Measurements from ENCODE around the gene IKBKG.

The IKBKG gene

GRCh38 chrX:154515966-154516655 is 31.3 kb upstream of the IKBKG start, which contains the start of gene FAM3A:
FAM3A (minus strand) TSS chrX:154516232; CDS start chrX:154515772, 460 bp downstream.
- Mint-ChIP-seq H3K27ac (peak within 1 kb of the TSS; percentile 94), H3K27me3 (no peaks in the 10 kb centered on the region), H3K9me3 (no peaks in the 10 kb centered on the region), H3K36me3 (peaks cover 4 to 13% of the 10 kb centered on the region in 2 donors), H3K4me3 (peak within 1 kb of the TSS; percentile 87 to 95), H3K4me1 (peaks cover 11 to 22% of the 10 kb centered on the region in 2 donors)
- ATAC-seq (replicated peaks) (peak; percentile 90 to 95), DNase-seq (peak; percentile 83)

- peak overlapping the region; percentile 88 for H3K27ac Mint-ChIP-seq
- H3K4me3 Mint-ChIP-seq, result peak overlapping the region; percentile 83 to 95
- ATAC-seq (replicated peaks) (peak in 1 of 2 donors; percentile 6), DNase-seq (no peak)
- no peaks in the 10 kb centered on the region for H3K9me3 Mint-ChIP-seq
- peaks cover 11 to 17% of the 10 kb centered on the region in 2 donors for H3K4me1 Mint-ChIP-seq
- H3K36me3 Mint-ChIP-seq, result peaks cover 2 to 12% of the 10 kb centered on the region in 2 donors
- H3K27me3 Mint-ChIP-seq, result no peaks in the 10 kb centered on the region
Observed at GRCh38 chrX:154516656-154517100, 30.7 kb upstream of the IKBKG start.

- no peak for ATAC-seq (replicated peaks)
- Mint-ChIP-seq H3K36me3 (peaks cover 2 to 12% of the 10 kb centered on the region in 2 donors), H3K4me1 (peaks cover 11 to 16% of the 10 kb centered on the region in 2 donors), H3K4me3 (peak overlapping the region in 1 of 2 donors; percentile 54), H3K9me3 (no peaks in the 10 kb centered on the region), H3K27ac (no peak overlapping the region), H3K27me3 (no peaks in the 10 kb centered on the region)
- no peak for DNase-seq
Observed at GRCh38 chrX:154517101-154517781, 30.2 kb upstream of the IKBKG start.

- peaks cover 4 to 7% of the 10 kb centered on the region in 2 donors for H3K4me1 Mint-ChIP-seq
- no peak for ATAC-seq (replicated peaks)
Observed at GRCh38 chrX:154519389-154519788, 28.0 kb upstream of the IKBKG start.

GRCh38 chrX:154525606-154526490 is 21.6 kb upstream of the IKBKG start:
- DNase-seq (no peak), ATAC-seq (replicated peaks) (no peak)
- Mint-ChIP-seq H3K4me3 (no peak overlapping the region), H3K9me3 (no peaks in the 10 kb centered on the region), H3K36me3 (peaks cover 6 to 9% of the 10 kb centered on the region in 2 donors), H3K27me3 (no peaks in the 10 kb centered on the region), H3K4me1 (peaks cover 6 to 10% of the 10 kb centered on the region in 2 donors), H3K27ac (peak overlapping the region; percentile 56)

More at GRCh38 chrX:154519389-154519788, 28.0 kb upstream of the IKBKG start:
- H3K36me3 Mint-ChIP-seq, result peaks cover 0 to 5% of the 10 kb centered on the region in 2 donors
- H3K27me3 Mint-ChIP-seq, result no peaks in the 10 kb centered on the region
- no peak for DNase-seq
- no peaks in the 10 kb centered on the region for H3K9me3 Mint-ChIP-seq
- no peak overlapping the region for H3K27ac Mint-ChIP-seq
- H3K4me3 Mint-ChIP-seq, result no peak overlapping the region

- DNase-seq (no peak), ATAC-seq (replicated peaks) (peak; percentile 86 to 92)
- Mint-ChIP-seq H3K27ac (peak overlapping the region; percentile 75), H3K4me3 (peak overlapping the region; percentile 67 to 75), H3K9me3 (no peaks in the 10 kb centered on the region), H3K36me3 (peaks cover 12 to 14% of the 10 kb centered on the region in 2 donors), H3K4me1 (peaks cover 6 to 10% of the 10 kb centered on the region in 2 donors), H3K27me3 (no peaks in the 10 kb centered on the region)
Observed at GRCh38 chrX:154526901-154527675, 20.3 kb upstream of the IKBKG start.

- Mint-ChIP-seq H3K36me3 (peaks cover 15 to 17% of the 10 kb centered on the region in 2 donors), H3K27ac (no peak overlapping the region), H3K4me3 (no peak overlapping the region), H3K27me3 (no peaks in the 10 kb centered on the region), H3K4me1 (peaks cover 6 to 10% of the 10 kb centered on the region in 2 donors), H3K9me3 (no peaks in the 10 kb centered on the region)
- ATAC-seq (replicated peaks) (no peak), DNase-seq (no peak)
Observed at GRCh38 chrX:154529206-154529612, 18.2 kb upstream of the IKBKG start.

GRCh38 chrX:154530286-154530685 is 17.1 kb upstream of the IKBKG start:
- no peak for ATAC-seq (replicated peaks)

GRCh38 chrX:154531626-154532025 is 15.8 kb upstream of the IKBKG start:
- peaks cover 13 to 19% of the 10 kb centered on the region in 2 donors for H3K4me1 Mint-ChIP-seq
- no peaks in the 10 kb centered on the region for H3K27me3 Mint-ChIP-seq
- H3K4me3 Mint-ChIP-seq, result no peak overlapping the region
- H3K27ac Mint-ChIP-seq, result no peak overlapping the region
- no peak for DNase-seq
- H3K36me3 Mint-ChIP-seq, result peaks cover 23% of the 10 kb centered on the region in 2 donors
- ATAC-seq (replicated peaks), result no peak
- H3K9me3 Mint-ChIP-seq, result no peaks in the 10 kb centered on the region

More at GRCh38 chrX:154530286-154530685, 17.1 kb upstream of the IKBKG start:
- Mint-ChIP-seq H3K4me3 (no peak overlapping the region), H3K27me3 (no peaks in the 10 kb centered on the region), H3K27ac (peak overlapping the region; percentile 60), H3K36me3 (peaks cover 20 to 23% of the 10 kb centered on the region in 2 donors), H3K4me1 (peaks cover 12 to 19% of the 10 kb centered on the region in 2 donors), H3K9me3 (no peaks in the 10 kb centered on the region)
- no peak for DNase-seq

- peaks cover 23% of the 10 kb centered on the region in 2 donors for H3K36me3 Mint-ChIP-seq
Observed at GRCh38 chrX:154532690-154533089, 14.7 kb upstream of the IKBKG start.

GRCh38 chrX:154534526-154535322 is 12.7 kb upstream of the IKBKG start:
- ATAC-seq (replicated peaks) (peak; percentile 98), DNase-seq (peak; percentile 90)
- Mint-ChIP-seq H3K9me3 (no peaks in the 10 kb centered on the region), H3K4me3 (peak overlapping the region; percentile 65 to 66), H3K27me3 (no peaks in the 10 kb centered on the region), H3K27ac (peak overlapping the region; percentile 76), H3K36me3 (peaks cover 24 to 32% of the 10 kb centered on the region in 2 donors), H3K4me1 (peaks cover 13 to 16% of the 10 kb centered on the region in 2 donors)

More at GRCh38 chrX:154532690-154533089, 14.7 kb upstream of the IKBKG start:
- DNase-seq, result no peak
- ATAC-seq (replicated peaks), result no peak
- Mint-ChIP-seq H3K27me3 (no peaks in the 10 kb centered on the region), H3K9me3 (no peaks in the 10 kb centered on the region), H3K27ac (no peak overlapping the region), H3K4me3 (no peak overlapping the region), H3K4me1 (peaks cover 7 to 10% of the 10 kb centered on the region in 2 donors)

GRCh38 chrX:154535892-154536291 is 11.5 kb upstream of the IKBKG start:
- Mint-ChIP-seq H3K9me3 (no peaks in the 10 kb centered on the region), H3K36me3 (peaks cover 19 to 28% of the 10 kb centered on the region in 2 donors), H3K4me1 (peaks cover 16 to 20% of the 10 kb centered on the region in 2 donors), H3K4me3 (no peak overlapping the region), H3K27ac (no peak overlapping the region), H3K27me3 (no peaks in the 10 kb centered on the region)
- ATAC-seq (replicated peaks), result no peak
- no peak for DNase-seq
